ENCODE data around the gene COL6A1.
A peak's percentile ranks its signal among the peaks of the same experiment; 100 is the strongest.
"Not testable (repeated sequence)": the region's sequence is repeated elsewhere in the genome, so short reads cannot be mapped to it uniquely, and the experiment has no call there.

Gene COL6A1

DNA sequence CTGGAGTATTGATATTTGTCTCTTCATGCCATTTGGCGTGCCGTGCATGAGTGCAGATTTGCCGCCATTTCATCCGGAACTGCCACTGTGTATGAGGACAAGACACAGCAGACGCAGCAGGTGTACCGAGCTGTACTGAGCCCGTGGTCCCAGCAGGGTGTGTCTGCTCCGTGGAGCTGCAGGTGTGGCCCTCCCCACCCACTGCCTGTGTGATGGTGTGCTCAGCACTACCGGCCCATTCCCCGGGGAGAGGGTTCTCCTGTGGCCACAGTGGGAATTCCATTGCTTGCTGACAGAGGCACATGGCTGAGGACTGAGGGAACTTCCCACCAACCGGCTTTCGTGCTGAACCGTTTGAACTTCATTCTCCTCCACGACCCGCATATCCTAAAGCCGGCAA, 34.3 kb upstream of the COL6A1 start:
- DNase-seq (ENCODE audit: low spot score), result no peak

DNA sequence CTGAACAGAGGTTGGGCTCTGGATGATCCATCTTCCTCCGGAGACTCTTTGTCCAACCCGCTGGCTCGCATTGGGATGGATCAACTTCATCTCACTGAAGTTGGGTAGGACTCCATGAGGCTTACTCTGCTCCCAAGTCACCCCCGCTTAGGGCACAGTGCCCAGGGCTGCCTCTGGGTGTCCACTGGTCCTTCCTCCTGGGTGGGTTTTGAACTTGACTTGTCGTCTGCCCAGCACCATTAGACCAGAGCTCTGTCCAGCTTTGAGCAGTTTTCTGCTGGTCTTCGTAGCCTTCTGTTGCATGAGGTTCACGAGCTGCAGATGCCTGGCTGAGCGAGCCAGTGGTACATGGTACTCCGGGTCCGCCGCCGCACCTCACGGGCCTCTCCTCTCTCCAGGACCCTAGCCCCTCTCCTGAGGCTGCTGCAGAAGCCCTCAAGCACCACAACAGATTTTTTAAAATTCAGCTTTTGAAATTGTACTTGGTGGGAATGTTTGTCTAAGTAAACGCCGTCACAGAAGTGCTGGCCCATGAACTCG, 33.8 kb upstream of the COL6A1 start:
- DNase-seq (ENCODE audit: low spot score), result no peak

DNA sequence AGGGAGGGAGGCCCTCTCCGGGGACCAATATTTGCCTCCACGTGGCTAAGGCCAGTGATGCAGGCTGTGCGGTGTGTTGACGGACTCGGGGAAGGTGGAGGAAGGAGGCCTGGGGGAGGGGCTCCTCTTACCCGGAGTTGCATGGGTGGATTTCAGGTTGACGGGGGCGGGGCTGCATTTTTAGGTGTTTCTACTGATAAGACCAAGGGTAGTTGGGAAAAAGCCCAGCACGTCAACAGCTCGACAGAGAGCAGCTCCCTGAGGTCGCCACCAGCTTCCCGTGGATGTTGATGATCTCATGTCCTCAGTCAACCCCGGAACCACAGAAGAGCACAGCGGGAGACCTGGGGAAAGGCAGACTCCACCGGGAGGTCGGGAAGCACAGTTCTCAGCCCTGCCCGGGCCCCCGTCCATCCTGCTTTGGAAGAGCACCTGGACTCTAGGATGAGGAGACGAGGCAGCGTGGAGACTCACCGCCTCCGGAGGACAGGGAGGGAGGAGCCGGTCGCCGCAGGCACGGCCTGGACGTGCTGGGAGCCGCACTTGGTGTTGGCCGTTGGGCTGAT, 32.9 kb upstream of the COL6A1 start:
- no peak for DNase-seq (ENCODE audit: low spot score)

DNA sequence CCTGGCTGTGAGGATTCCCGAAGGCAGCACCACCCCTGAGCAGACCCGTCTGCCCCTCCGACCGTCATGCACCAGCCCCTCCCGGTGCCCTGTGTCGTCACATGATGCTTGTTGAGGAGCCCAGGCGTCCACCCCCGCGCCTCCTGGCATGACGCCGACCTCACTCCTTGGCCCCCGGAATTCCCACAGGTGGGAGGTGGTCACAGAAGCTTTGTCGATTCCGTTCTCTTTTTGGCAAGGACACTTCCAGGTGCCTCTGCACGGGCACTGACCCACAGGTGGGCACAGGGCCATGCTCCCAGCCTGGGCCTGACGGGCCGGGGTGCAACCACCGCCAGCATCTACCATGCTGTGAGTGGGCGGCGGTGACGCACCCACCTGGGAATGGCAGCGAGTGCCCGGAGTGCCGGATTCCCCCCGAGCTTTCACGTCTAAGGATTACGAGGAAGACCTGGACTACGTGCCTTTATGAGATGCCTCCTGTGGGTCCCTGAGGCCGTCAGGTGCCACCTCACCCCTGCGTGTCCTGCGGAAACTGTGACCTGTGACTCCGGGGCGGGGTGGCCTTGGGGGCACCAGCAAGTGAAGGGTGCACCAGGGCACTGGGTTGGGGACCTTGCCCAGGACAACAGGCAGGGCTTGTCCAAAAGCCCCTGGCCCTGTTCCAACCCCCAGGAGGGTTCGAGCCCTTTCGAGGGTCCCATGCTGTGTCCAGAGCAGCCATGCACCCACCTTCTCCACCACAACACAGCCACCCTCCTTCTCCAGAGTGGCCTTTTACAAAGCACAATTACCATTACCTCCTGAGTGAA, 31.4 kb upstream of the COL6A1 start:
- no peak for DNase-seq (ENCODE audit: low spot score)

DNA sequence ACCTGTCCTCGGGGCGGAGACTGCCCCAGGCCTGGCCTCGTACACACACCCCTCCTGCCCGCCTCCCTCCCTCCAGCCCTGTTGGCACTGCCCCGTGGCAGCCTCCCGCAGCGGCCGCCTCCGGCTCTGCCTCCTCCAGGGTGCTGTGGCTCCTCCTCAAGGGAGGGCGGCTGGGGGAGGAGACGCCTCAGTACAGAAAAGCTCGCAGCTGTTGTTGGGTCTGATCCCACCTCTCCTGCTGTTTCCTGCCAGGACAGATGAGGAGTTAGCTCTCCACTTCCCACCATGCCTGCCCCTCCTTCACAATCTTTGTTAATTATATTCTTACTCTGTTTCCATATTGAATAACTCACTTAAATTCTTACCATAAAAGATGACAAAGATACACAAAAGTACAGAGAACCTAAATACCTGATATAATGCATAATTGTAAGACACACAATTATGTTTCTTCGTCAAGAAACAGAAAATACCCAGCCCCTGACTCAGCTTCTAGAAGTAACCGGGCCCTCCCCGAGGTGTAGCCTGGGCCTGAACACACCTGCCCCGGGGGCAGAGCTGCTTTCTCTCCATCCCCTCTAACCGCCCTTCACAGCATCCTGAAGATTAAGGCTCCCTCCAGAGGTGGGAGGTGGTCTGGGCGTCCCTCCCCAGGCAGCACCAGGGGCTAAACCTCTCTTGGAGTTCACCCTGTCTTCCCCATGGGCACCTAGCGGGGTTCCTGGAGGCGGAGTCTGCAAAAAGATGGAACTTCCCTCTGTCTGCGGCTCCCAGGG, 30.6 kb upstream of the COL6A1 start:
- DNase-seq (ENCODE audit: low spot score), result peak; percentile 71

DNA sequence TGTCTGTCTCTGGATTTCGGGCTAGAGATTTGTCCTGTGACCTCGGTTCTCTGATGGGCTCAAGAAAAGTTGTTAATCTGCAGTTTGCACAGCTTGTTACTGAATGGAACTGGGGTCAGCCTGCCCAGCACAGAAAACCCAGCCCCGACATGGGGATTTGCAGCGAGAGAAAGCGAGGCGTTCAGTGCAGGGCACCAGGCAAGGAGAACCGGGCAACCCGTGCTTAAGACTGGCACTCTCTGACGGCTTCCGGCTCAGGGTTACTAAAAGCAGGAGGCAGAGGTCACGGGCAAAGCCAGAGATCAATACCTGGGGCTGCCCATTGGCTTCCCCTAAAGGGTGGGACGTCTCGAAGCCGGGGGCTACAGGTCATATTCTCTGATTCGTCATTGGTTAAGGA, 29.9 kb upstream of the COL6A1 start:
- no peak for DNase-seq (ENCODE audit: low spot score)

DNA sequence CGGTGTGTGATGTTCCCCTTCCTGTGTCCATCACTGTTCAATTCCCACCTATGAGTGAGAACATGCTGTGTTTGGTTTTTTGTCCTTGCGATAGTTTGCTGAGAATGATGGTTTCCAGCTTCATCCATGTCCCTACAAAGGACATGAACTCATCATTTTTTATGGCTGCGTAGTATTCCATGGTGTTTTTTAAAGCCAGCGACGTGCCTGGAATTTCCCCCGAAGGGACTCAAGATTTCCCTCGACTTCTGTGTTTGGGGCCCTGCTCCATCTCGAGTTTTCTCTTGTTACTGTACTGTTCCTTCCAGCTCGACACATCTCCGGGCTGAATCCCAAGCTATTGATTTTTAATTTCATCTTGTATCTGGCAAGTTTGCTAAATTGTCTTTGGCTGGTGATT, 29.0 kb upstream of the COL6A1 start:
- DNase-seq (ENCODE audit: low spot score), result not testable (repeated sequence)

DNA sequence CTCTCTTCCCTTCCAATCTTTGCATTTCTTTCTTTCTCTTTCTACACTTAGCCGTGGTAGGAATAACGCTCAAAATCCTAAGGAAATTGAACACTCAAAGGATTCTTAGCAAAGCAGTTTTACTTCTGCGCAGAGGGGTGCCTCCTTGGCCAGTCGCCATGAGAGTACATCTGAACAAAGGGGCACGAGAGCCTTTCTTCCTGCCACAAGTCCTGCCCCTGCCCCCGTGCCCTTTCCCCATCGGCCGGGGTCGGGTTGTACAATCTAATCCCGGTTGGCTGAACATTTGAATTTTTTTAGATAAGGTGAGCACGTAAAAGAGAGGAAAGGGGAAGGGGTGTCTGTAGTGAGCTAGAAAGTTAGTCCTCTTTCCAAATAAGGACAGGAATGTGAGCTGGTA, 28.6 kb upstream of the COL6A1 start:
- DNase-seq (ENCODE audit: low spot score), result no peak

DNA sequence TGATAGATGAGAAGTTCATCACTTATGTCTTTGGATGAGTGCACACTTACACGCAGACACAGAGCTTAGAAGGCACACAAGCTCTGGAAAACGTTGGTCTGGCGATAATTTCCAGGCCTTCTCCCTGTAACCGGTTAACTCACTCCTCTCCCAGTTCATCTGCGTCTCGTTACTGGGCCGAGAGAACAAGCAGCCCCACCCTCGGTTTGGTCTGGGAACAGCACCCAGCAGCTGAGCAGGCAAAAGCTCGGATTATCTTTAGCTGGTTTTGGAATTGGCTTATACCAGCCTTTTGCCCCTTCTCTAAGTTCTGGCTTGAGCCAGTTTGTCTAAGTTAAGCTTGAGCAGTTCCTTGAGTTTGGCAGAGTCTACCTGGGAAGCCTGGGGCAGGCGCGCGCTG, 27.3 kb upstream of the COL6A1 start:
- DNase-seq (ENCODE audit: low spot score), result peak; percentile 64

DNA sequence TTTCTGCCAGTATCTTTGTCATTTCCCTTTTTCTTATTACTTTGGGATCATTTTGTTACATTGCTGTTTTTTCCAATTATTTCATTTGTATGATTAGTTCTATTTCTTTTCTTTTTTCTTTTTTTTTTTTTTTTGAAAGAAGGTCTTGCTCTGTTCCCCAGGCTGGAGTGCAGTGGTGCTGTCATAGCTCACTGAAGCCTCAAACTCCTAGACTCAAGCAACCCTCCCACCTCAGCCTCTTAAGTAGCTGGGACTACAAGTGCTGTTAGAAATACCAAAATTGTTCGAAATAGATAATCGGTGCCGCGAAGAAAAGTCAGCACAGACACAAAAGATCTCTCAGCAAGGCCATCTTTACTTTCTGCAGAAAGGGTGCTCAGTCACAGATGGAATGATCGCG, 26.6 kb upstream of the COL6A1 start:
- DNase-seq (ENCODE audit: low spot score), result no peak

DNA sequence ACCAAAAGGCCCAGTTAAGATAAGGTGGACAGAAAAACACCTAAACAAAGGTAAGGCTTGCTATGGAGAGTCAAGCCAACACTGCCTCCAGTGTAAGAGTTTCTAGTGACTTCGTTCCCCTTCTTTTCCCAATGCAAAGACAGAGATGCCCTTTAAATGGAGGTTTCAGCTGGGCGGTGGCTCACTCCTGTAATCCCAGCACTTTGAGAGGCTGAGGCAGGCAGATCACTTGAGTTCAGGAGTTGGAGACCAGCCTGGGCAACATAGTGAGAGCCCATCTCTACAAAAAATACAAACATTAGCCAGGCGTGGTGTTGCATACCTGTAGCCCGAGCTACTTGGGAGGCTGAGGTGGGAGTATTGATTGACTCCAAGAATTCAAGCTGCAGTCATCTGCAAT, 24.0 kb upstream of the COL6A1 start:
- DNase-seq (ENCODE audit: low spot score), result no peak

DNA sequence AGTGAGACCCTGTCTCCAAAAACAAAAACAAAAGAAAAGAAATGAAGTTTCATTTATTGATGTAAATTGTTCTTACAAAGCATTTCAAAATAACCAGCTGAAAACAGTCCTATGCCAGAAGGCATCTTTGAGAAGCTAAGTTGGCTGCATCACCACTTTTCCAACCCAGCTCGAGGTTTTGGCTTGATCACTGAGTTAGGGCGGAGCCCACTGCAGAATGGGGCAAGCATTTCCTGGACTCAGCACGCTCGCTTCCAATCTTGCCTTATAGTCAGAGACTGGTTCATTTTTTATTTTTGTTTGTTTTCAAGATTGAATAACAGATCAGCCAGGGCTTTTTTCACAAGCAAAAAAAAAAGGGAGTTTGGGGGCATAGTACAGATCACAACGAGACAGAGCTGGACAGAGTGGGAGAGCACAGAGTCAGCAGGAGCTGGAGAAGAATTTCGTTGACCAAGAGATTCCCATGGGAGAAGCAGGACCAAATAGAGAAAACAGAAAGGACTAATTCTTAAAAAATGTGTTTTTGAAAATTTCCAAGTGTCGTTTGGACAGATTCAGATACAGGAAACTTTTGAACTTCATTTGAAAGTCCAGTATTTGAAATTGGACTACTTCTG, 23.5 kb upstream of the COL6A1 start:
- DNase-seq (ENCODE audit: low spot score), result peak; percentile 89

DNA sequence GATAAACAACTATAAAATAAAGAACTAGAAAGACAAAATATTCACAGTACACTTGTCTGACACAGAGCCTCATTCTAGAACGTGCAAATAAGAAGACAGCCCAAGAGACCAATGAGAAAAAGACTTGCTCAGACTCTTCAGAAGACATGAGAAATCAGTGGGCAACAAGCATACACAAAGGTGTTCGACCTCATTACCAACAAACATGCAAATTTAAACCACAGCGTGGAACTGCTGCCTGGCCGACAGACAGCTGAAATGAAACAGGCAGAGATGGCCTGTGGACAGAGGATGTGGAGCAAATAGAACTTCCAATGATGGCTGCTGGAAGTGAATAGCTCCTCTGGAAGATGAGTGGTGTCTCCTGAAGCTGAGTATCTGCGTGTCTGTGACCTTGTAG, 22.4 kb upstream of the COL6A1 start:
- DNase-seq (ENCODE audit: low spot score), result no peak

DNA sequence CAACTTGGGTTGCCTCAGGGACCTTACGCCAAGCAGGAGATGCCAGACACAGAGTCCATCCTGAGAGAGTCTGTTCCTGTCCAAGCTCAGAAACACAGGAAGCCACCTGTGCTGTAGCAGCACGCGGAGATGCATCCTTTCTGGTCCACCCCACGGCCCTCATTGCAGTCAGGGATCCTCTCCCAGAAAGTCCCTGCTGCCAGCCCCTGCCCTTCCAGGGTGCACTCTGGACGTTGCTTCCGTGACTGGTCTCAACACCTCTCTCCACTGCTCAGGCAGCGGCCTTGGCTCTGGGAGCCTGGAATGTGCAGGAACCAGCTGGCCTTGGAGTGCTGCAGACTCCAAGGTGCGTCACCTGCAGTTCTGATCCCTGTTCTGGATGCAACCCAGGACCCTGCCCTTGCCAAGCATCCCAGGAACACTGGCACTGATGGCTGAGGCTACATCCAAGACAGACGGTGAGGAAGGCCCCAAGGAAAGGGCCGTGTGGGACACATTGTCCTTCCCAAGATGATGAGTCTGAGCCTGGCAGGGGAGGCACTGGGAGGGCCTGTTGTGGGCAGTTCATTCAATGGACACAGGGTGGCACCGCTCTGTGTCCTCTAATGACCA, 21.7 kb upstream of the COL6A1 start:
- DNase-seq (ENCODE audit: low spot score), result no peak

DNA sequence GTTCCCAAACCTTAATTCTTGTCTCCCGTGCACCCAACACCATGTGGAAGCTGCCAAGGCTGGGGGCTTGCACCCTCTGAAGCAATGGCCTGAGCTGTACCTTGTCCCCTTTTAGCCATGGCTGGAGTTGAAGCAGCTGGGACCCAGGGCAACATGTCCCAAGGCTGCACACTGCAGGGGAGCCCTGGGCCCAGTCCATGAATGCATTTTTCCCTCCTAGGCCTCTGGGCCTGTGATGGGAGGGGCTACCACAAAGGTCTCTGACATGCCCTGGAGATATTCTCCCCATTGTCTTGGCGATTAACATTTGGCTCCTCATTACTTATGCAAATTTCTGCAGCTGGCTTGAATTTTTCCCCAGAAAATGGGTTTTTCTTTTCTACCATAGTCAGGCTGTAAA, 20.2 kb upstream of the COL6A1 start:
- not testable (repeated sequence) for DNase-seq (ENCODE audit: low spot score)

DNA sequence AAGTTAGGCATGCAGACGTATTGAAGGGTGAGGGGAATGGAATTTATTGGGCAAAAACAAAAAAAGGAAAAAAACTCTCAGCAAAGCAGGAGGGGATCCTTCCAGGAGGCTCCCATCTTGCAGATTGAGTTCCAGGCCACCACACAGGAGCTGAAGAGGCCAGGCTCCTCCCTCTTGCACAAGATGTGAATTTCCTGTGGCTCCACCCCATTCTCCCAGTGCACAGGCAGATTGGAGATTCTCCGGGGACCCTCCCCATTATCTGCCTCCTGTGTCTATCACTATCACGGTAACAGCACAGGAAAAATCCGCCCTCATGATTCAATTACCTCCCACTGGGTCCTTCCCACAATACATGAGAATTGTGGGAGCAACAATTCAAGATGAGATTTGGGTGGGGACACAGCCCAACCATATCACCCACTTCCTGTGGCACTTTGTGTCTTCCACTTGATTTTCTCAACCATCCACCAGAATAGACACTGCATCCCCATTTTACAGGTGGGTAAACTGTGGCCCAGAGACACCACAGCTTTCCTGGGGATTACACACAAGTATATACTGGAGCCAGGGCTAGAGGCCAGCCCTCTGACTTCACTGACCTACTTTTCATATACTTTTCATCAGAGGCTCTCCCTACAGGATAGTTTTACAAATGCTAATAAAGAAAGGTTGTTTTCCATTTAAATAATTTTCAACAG, 18.9 kb upstream of the COL6A1 start:
- DNase-seq (ENCODE audit: low spot score), result no peak

DNA sequence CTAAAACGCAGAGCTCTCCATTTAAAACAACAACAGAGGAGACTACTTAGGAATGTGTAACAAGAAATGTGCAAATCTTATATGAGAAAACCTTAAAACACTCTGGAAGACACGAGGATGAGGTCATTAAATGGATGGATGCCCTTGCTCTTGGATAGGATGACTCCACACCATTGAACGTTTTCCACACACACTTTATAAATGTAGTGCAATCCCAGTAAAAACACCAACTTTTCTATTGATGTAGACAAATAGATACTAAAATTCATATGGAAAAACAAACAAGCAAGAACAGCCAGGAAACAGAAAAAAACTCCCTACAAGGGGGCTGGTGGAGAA, 18.4 kb upstream of the COL6A1 start:
- DNase-seq (ENCODE audit: low spot score), result no peak

DNA sequence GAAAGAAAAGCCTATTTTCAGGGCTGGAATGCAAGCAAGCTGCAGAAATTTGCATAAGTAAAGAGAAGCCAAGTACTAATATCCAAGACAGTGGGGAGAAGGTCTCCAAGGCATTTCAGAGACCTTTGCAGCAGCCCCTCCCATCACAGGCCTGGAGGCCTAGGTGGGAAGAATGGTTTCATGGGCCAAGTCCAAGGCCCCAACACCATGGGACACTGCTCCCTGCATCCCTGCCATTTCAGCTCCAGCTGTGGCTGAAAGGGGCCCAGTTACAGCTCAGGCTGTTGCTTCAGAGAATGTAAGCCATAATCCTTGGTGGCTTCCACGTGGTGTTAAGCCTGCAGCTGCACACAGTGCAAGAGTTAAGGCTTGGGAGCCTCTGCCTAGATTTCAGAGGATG, 16.9 kb upstream of the COL6A1 start:
- no peak for DNase-seq (ENCODE audit: low spot score)

DNA sequence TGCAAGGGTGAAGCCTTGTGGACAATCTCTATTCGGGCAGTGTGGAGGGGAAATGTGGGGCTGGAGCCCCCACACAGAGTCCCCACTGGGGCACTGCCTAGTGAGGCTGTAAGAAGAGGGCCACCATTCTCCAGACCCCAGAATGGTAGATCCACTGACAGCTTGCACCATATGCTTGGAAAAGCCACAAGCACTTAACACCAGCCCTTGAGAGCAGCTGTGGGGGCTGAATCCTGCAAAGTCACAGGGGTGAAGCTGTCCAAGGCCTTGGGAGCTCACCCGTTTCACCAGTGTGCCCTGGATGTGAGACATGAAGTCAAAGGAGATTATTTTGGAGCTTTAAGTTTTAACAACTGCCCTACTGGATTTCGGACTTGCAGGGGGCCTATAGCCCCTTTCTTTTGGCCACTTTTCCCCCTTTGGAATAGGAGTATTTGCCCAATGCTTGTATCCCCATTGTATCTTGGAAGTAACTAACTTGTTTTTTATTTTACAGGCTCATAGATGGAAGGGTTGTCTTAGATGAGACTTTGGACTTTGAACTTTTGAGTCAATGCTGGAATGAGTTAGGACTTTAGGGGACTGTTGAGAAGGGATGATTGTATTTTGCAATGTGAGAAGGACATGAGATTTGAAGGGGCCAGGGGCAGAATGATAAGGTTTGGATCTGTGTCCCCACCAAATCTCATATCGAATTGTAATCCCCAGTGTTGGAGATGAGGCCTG, 16.3 kb upstream of the COL6A1 start:
- DNase-seq (ENCODE audit: low spot score), result no peak

DNA sequence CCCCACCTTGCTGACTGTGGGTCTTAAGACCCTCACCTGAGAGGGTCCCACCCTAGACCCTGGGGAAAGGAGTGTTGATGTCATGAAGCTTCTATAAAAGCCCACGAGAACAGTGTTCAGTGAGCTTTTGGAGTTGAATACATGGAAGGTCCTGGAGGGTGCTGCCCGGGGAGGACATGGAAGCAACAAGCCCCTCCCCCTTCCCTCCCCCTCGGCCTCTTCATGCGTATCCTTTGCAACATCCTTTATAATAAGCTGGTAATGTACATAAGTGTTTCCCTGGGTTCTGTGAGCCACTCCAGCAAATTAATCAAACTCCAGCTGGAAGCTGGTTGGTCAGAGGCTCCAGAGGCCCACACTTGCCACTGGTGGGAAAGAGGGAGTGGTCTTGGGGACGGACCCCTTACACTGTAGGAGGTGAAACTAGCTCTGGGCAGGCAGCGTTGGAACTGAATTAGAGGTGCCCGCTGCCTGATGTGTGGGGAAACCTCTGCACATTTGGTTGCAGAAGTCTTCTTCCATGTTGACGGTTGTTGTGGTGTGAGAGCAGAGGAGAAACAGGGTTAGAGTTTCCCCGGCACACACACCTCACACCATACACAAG, 14.7 kb upstream of the COL6A1 start:
- DNase-seq (ENCODE audit: low spot score), result no peak

Measured in AG08395 (cell line).